Activated CD8-positive, alpha-beta memory T cell treated with anti-CD3 and anti-CD28 coated beads, Interleukin-2, amount 50 U/mL, for 4 hours (primary cell): ENCODE measurements around the gene LRRC70.

Source experiments
- DNase-seq: peaks from one replicate; pipeline ENCODE4 v3.0.0-alpha.2; 2020

LRRC70 gene

GRCh38 chr5:62575066-62575465 is 3.6 kb upstream of the LRRC70 start:
- no peak for DNase-seq

- no peak for DNase-seq
Measured at GRCh38 chr5:62575489-62575888, 3.1 kb upstream of the LRRC70 start.

- DNase-seq: no peak
Measured at GRCh38 chr5:62576570-62577170, 1.9 kb upstream of the LRRC70 start.

GRCh38 chr5:62577488-62577887 is 1.1 kb upstream of the LRRC70 start:
- DNase-seq: no peak

GRCh38 chr5:62579761-62580160 is 1.1 kb downstream of the LRRC70 start:
- no peak for DNase-seq

GRCh38 chr5:62581836-62582597 is 3.4 kb downstream of the LRRC70 start:
- no peak for DNase-seq

- DNase-seq: no peak
Measured at GRCh38 chr5:62584391-62584790, 5.8 kb downstream of the LRRC70 start.

GRCh38 chr5:62585306-62585705 is 6.7 kb downstream of the LRRC70 start:
- DNase-seq: no peak

- no peak for DNase-seq
Measured at GRCh38 chr5:62585751-62586150, 7.1 kb downstream of the LRRC70 start.

GRCh38 chr5:62587737-62588136 is 9.1 kb downstream of the LRRC70 start:
- DNase-seq: no peak

- no peak for DNase-seq
Measured at GRCh38 chr5:62588668-62589067, 10.0 kb downstream of the LRRC70 start.

- DNase-seq: no peak
Measured at GRCh38 chr5:62589504-62589903, 10.9 kb downstream of the LRRC70 start.

- no peak for DNase-seq
Measured at GRCh38 chr5:62590387-62590786, 11.8 kb downstream of the LRRC70 start.

- no peak for DNase-seq
Measured at GRCh38 chr5:62592558-62592957, 13.9 kb downstream of the LRRC70 start.

- DNase-seq: no peak
Measured at GRCh38 chr5:62593331-62593730, 14.7 kb downstream of the LRRC70 start.

- DNase-seq: no peak
Measured at GRCh38 chr5:62594364-62594984, 15.9 kb downstream of the LRRC70 start.

GRCh38 chr5:62596096-62596495 is 17.5 kb downstream of the LRRC70 start:
- DNase-seq: no peak

- no peak for DNase-seq
Measured at GRCh38 chr5:62596691-62597090, 18.1 kb downstream of the LRRC70 start.

- no peak for DNase-seq
Measured at GRCh38 chr5:62597314-62597713, 18.7 kb downstream of the LRRC70 start.

GRCh38 chr5:62600560-62601252 is 22.1 kb downstream of the LRRC70 start:
- no peak for DNase-seq

GRCh38 chr5:62603934-62604333 is 25.3 kb downstream of the LRRC70 start:
- no peak for DNase-seq

- no peak for DNase-seq
Measured at GRCh38 chr5:62605638-62606037, 27.0 kb downstream of the LRRC70 start.

- no peak for DNase-seq
Measured at GRCh38 chr5:62606878-62607277, 28.3 kb downstream of the LRRC70 start.

GRCh38 chr5:62607615-62608014 is 29.0 kb downstream of the LRRC70 start:
- no peak for DNase-seq
